HepG2 (cell line): ENCODE data around the gene CDK11B. TPM values are rescaled to one million over a fixed set of nuclear protein-coding genes. Genes with fewer than 3 reads are reported as not detected.
A peak's percentile ranks its signal among the peaks of the same experiment; 100 is the strongest.
"Not testable (repeated sequence)": the region's sequence is repeated elsewhere in the genome, so short reads cannot be mapped to it uniquely, and the experiment has no call there.

Source experiments
- ATAC-seq: fragments of 200-7000 bp; cut with Tn5 transposase; 3 replicates; pipeline ENCODE4 v1.9.1; 2020; ENCODE audit warnings: mild to moderate bottlenecking, moderate library complexity
- BruUV-seq: library from RNA; stranded (reverse); fragments of 400-500 nt; replicated peaks from 2 replicates; lab custom pipeline; 2021; lab: Mats Ljungman, UMichigan
- CTCF ChIA-PET: fragments of 300-600 bp; formaldehyde crosslinking; extraction: SDS; loops from one replicate; lab custom pipeline; 2021; ENCODE audit warnings: low total read pairs, inconsistent platforms, low intra/inter-chr PET ratio; lab: Yijun Ruan, JAX
- POLR2A ChIA-PET: fragments of 350-600 bp; sonication (Branson Sonifier 250); formaldehyde crosslinking; loops from one replicate; lab custom pipeline; 2020; ENCODE audit warnings: antibody characterized with exemption, inconsistent platforms; lab: Yijun Ruan, JAX
- DNase-seq: peaks from one replicate; pipeline ENCODE4 v3.0.0-alpha.2; 2015; ENCODE audit warnings: low spot score
- FAIRE-seq: peaks from 3 replicates; lab custom pipeline; 2011; peaks lifted over from hg19 to GRCh38; lab: Jason Lieb, UNC
- H2AFZ ChIP-seq: one replicate; pipeline ENCODE4 v1.6.1; 2011; ENCODE audit warnings: low read length, inconsistent platforms
- H3K27ac ChIP-seq: fragments of 300-600 bp; 3 replicates; pipeline ENCODE4 v1.8.0; 2011; ENCODE audit warnings: mixed run types, mild to moderate bottlenecking, mixed read lengths, low read length, inconsistent platforms; ENCODE audit not compliant: insufficient read depth; ENCODE audit errors: extremely low read length
- H3K27me3 ChIP-seq, 2 experiments: fragments of 200-600 bp in 1 of 2; 2 replicates in 1 of 2; 3 replicates in 1 of 2; pipeline versions ENCODE4 v1.6.0 to v1.8.0; 2011; ENCODE audit warnings: low read length in 2 of 2, mild to moderate bottlenecking in 2 of 2, moderate library complexity in 2 of 2, inconsistent platforms in 1 of 2; ENCODE audit not compliant: insufficient read depth in 2 of 2, control insufficient read depth in 1 of 2
- H3K36me3 ChIP-seq, 2 experiments: fragments of 200-600 bp in 1 of 2; replicated peaks in 1 of 2; 2 replicates in 1 of 2; 3 replicates in 1 of 2; pipeline versions ENCODE4 v1.5.1 to v1.8.0; 2011; ENCODE audit warnings: low read length in 2 of 2, inconsistent platforms in 1 of 2; ENCODE audit not compliant: insufficient read depth in 2 of 2, control insufficient read depth in 1 of 2
- H3K4me1 ChIP-seq: 2 replicates; pipeline ENCODE4 v1.5.1; 2012; ENCODE audit warnings: low read length, inconsistent platforms; ENCODE audit not compliant: insufficient read depth
- H3K4me2 ChIP-seq: 2 replicates; pipeline ENCODE4 v1.6.0; 2011; ENCODE audit warnings: low read depth, low read length, inconsistent platforms
- H3K4me3 ChIP-seq, 3 experiments: fragments of 200-600 bp in 1 of 3; sonication (generic), shearing (Covaris generic) in 1 of 3; replicated peaks in 1 of 3; 2 replicates each; pipeline ENCODE4 v1.5.1; 2011 to 2016; ENCODE audit warnings: low read length in 3 of 3, inconsistent platforms in 2 of 3, low read depth in 2 of 3, mild to moderate bottlenecking in 2 of 3, control low read depth in 1 of 3, mixed read lengths in 1 of 3; ENCODE audit not compliant: insufficient read depth in 1 of 3
- H3K79me2 ChIP-seq: one replicate; pipeline ENCODE4 v1.6.1; 2011; ENCODE audit warnings: low read length, inconsistent platforms; ENCODE audit not compliant: insufficient read depth
- H3K9ac ChIP-seq: 2 replicates; pipeline ENCODE4 v1.6.0; 2011; ENCODE audit warnings: mild to moderate bottlenecking, low read depth, low read length, inconsistent platforms; ENCODE audit not compliant: insufficient read depth
- H3K9me3 ChIP-seq: 2 replicates; pipeline ENCODE4 v1.5.1; 2012; ENCODE audit warnings: mild to moderate bottlenecking, low read length
- H4K20me1 ChIP-seq: 2 replicates; pipeline ENCODE4 v1.6.0; 2011; ENCODE audit warnings: inconsistent platforms, mild to moderate bottlenecking, low read length, moderate library complexity; ENCODE audit not compliant: insufficient read depth
- BHLHE40 ChIP-seq: IDR thresholded peaks from 2 replicates; pipeline ENCODE4 v1.6.1; 2011; ENCODE audit warnings: low read length, improper control_type of control experiment
- GABPB1 ChIP-seq: IDR thresholded peaks from 2 replicates; pipeline ENCODE4 v1.6.1; 2016; ENCODE audit warnings: mild to moderate bottlenecking, missing genetic modification reagents, moderate library complexity, missing compliant biosample characterization
- HNRNPLL ChIP-seq: fragments of 200-400 bp; formaldehyde crosslinking; IDR thresholded peaks from 2 replicates; pipeline ENCODE4 v1.6.1; 2017; ENCODE audit warnings: mild to moderate bottlenecking, low read depth, low read length; ENCODE audit not compliant: poor library complexity, severe bottlenecking
- HOXA3 ChIP-seq: sonication (generic); formaldehyde crosslinking; IDR thresholded peaks from 2 replicates; pipeline ENCODE4 v1.5.0; 2020; ENCODE audit warnings: missing genetic modification reagents
- KDM2A ChIP-seq: sonication (generic); formaldehyde crosslinking; IDR thresholded peaks from 2 replicates; pipeline ENCODE4 v1.4.0; 2020; ENCODE audit warnings: low read depth, missing genetic modification reagents, borderline replicate concordance
- MXI1 ChIP-seq: IDR thresholded peaks from 3 replicates; pipeline ENCODE4 v1.6.1; 2012; ENCODE audit warnings: low read depth, low read length, inconsistent platforms, borderline replicate concordance
- PHF8 ChIP-seq: sonication (generic); formaldehyde crosslinking; IDR thresholded peaks from 2 replicates; pipeline ENCODE4 v1.5.0; 2020; ENCODE audit warnings: missing genetic modification reagents
- RBFOX2 ChIP-seq: fragments of 200-400 bp; formaldehyde crosslinking; IDR thresholded peaks from 2 replicates; pipeline ENCODE4 v1.6.1; 2017; ENCODE audit warnings: low read depth, mild to moderate bottlenecking, low read length
- SAP130 ChIP-seq: IDR thresholded peaks from 2 replicates; pipeline ENCODE4 v1.6.1; 2016; ENCODE audit warnings: low read depth
- TAF1 ChIP-seq: sonication (generic); formaldehyde crosslinking; IDR thresholded peaks from 2 replicates; pipeline ENCODE4 v1.4.0; 2020; ENCODE audit warnings: missing genetic modification reagents
- THAP11 ChIP-seq: IDR thresholded peaks from 2 replicates; pipeline ENCODE4 v1.6.1; 2016; ENCODE audit warnings: missing biosample characterization, missing genetic modification reagents
- ZFY ChIP-seq: sonication (generic); formaldehyde crosslinking; IDR thresholded peaks from 2 replicates; pipeline ENCODE4 v1.4.0; 2020; ENCODE audit warnings: missing genetic modification reagents
- WGBS: methylation state at CpG from one replicate; pipeline ENCODE4 v1.1.6; 2017; ENCODE audit warnings: low lambda C conversion rate; 5-methylcytosine and 5-hydroxymethylcytosine counted together
- in situ Hi-C: cut with HindIII; loops from 2 replicates; pipeline ENCODE4 v1.10.0; 2017; ENCODE audit warnings: low pct_unique_long_range_greater_than_20kb; ENCODE audit not compliant: extremely low pct_ligation_motif_present
- intact Hi-C: fragments of 100-400 bp; cut with micrococcal nuclease; formaldehyde crosslinking; loops from one replicate; pipeline ENCODE4 v1.10.0; 2022; ENCODE audit not compliant: unreplicated experiment
- polyA plus RNA-seq, 8 experiments: library from polyadenylated mRNA; depleted of rRNA in 3 of 8; stranded (reverse) in 7 of 8; unstranded in 1 of 8; fragments of >200 nt; fragmentation: Illumina TruSeq in 4 of 8; extraction: Trizol in 4 of 8; gene quantifications; 2 replicates each; pipeline versions ENCODE4 v1.2.1 to v1.2.3, GENCODE V29; 2011 to 2016; ENCODE audit warnings: low read depth in 4 of 8, missing spikeins in 1 of 8, mixed read lengths in 1 of 8; ENCODE audit not compliant: insufficient read depth in 1 of 8
- total RNA-seq, 5 experiments: library from RNA; depleted of rRNA; stranded (reverse); fragments of >200 nt; fragmentation: Illumina TruSeq; extraction: Trizol; gene quantifications; 2 replicates each; pipeline ENCODE4 v1.2.3, GENCODE V29; 2016; ENCODE audit warnings: low read depth in 1 of 5
- TF ChIP-seq, protein P1 (sequence below): IDR thresholded peaks from 2 replicates; pipeline ENCODE4 v1.6.1; 2012; ENCODE audit warnings: inconsistent platforms
- TF ChIP-seq, protein P2 (sequence below): sonication (generic); formaldehyde crosslinking; IDR thresholded peaks from 2 replicates; pipeline ENCODE4 v1.4.0; 2020; ENCODE audit warnings: low read depth, missing genetic modification reagents
- TF ChIP-seq, protein P3 (sequence below): sonication (generic); formaldehyde crosslinking; IDR thresholded peaks from 2 replicates; pipeline ENCODE4 v1.4.0; 2020; ENCODE audit warnings: missing genetic modification reagents

CDK11B gene
- total and polyA plus RNA-seq, 2 of the 13 experiments (the other 11 are each of a cell fraction or from before 2014, with no cell fraction given): 3.6 to 15.1 TPM

DNA sequence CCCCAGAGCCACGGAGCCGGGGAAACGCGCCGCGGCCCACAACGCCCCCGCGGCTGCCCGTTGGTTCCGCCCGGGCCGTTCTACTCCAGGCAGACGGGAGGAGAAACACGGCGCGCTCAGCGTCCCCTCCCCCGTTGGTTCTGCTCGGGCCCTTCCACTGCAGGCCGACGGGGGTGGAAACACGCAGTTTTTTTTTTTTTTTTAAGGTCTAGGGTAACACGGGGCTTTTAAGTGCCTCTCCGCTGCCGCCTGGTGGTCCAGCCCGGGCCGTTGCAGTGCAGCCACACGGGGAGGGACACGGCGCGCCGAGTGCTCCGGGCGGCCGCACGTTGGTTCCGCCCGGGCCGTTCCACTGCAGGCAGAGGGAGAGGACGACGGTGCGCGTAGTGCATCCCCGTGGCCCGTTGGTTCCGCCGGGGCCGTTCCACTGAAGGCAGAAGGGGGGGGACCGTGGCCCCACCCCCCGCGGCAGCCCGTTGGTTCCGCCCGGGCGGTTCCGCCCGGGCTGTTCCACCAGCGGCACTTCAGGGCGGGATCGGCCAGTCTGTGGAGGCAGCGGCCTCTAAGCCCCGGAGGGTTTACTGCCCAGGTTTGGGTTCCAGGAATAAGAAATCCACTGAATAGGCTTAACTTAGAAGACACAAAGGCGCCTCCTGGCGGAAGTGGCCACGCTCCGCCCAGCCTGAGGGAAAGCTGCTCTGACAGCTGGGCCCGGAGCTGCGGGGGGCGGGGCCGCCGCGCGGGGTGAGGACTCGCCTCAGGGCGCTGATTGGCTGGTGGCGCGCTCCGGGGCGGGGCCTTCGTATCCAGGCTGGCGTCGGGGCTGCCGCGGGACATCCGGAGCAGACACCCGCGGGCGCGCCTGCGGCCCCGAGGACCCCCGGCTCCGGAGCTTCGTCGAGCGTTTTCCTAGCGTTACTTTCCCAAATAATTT lies 34.2 kb upstream of the CDK11B start, which contains the start of gene SLC35E2B:
Gene SLC35E2B, minus strand, starts transcription at position 82 of the 934 bp plus-strand sequence. CDS start 16,096 bp downstream, outside the sequence.
- Histone ChIP-seq H3K27ac (peak within 1 kb of the TSS; percentile 76), H3K9ac (peak within 1 kb of the TSS; percentile 56; the same call in 1 of the 2 replicates), H3K4me3 (peak within 1 kb of the TSS; percentile 30 to 64 (median 60); a peak in 5 of 6 replicates), H3K4me2 (peak within 1 kb of the TSS; percentile 63; the same call in 1 of the 2 replicates)
- H2AFZ ChIP-seq, H3K36me3 ChIP-seq, H3K27me3 ChIP-seq, CTCF ChIA-PET, in situ Hi-C loops, H3K79me2 ChIP-seq, POLR2A ChIA-PET, H4K20me1 ChIP-seq, intact Hi-C loops, BruUV-seq, H3K4me1 ChIP-seq, H3K9me3 ChIP-seq: not testable (repeated sequence)
- no CpG with 5 or more reads among the region's 98 CpGs for WGBS
- ATAC-seq (peak; percentile 88), DNase-seq (peak; percentile 52), FAIRE-seq (peak; percentile 90)
- TF ChIP-seq THAP11: peak; percentile 34; the same call in 1 of the 2 replicates
- TF ChIP-seq KDM2A (CRISPR knock-in tag): peak; percentile 42; the same call in 1 of the 2 replicates
- TF ChIP-seq, protein P1, sequence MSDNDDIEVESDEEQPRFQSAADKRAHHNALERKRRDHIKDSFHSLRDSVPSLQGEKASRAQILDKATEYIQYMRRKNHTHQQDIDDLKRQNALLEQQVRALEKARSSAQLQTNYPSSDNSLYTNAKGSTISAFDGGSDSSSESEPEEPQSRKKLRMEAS: peak; percentile 32; the same call in 1 of the 2 replicates
- TF ChIP-seq RBFOX2: peak; percentile 47
- TF ChIP-seq, protein P2, sequence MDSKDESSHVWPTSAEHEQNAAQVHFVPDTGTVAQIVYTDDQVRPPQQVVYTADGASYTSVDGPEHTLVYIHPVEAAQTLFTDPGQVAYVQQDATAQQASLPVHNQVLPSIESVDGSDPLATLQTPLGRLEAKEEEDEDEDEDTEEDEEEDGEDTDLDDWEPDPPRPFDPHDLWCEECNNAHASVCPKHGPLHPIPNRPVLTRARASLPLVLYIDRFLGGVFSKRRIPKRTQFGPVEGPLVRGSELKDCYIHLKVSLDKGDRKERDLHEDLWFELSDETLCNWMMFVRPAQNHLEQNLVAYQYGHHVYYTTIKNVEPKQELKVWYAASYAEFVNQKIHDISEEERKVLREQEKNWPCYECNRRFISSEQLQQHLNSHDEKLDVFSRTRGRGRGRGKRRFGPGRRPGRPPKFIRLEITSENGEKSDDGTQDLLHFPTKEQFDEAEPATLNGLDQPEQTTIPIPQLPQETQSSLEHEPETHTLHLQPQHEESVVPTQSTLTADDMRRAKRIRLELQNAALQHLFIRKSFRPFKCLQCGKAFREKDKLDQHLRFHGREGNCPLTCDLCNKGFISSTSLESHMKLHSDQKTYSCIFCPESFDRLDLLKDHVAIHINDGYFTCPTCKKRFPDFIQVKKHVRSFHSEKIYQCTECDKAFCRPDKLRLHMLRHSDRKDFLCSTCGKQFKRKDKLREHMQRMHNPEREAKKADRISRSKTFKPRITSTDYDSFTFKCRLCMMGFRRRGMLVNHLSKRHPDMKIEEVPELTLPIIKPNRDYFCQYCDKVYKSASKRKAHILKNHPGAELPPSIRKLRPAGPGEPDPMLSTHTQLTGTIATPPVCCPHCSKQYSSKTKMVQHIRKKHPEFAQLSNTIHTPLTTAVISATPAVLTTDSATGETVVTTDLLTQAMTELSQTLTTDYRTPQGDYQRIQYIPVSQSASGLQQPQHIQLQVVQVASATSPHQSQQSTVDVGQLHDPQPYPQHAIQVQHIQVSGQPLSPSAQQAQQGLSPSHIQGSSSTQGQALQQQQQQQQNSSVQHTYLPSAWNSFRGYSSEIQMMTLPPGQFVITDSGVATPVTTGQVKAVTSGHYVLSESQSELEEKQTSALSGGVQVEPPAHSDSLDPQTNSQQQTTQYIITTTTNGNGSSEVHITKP: peak; percentile 98
- TF ChIP-seq HOXA3 (CRISPR knock-in tag): peak; percentile 29; the same call in 1 of the 2 replicates
- peak; percentile 29; the same call in 1 of the 3 replicates for TF ChIP-seq MXI1
- TF ChIP-seq HNRNPLL: peak; percentile 33
- peak; percentile 41 for TF ChIP-seq PHF8 (CRISPR knock-in tag)
- peak; percentile 44; the same call in 1 of the 2 replicates for TF ChIP-seq TAF1 (CRISPR knock-in tag)
- TF ChIP-seq, protein P3, sequence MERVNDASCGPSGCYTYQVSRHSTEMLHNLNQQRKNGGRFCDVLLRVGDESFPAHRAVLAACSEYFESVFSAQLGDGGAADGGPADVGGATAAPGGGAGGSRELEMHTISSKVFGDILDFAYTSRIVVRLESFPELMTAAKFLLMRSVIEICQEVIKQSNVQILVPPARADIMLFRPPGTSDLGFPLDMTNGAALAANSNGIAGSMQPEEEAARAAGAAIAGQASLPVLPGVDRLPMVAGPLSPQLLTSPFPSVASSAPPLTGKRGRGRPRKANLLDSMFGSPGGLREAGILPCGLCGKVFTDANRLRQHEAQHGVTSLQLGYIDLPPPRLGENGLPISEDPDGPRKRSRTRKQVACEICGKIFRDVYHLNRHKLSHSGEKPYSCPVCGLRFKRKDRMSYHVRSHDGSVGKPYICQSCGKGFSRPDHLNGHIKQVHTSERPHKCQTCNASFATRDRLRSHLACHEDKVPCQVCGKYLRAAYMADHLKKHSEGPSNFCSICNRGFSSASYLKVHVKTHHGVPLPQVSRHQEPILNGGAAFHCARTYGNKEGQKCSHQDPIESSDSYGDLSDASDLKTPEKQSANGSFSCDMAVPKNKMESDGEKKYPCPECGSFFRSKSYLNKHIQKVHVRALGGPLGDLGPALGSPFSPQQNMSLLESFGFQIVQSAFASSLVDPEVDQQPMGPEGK (CRISPR knock-in tag): 0 out of 2 replicates have a peak, but pooled peaks have one; percentile 4
- peak; percentile 79 for TF ChIP-seq GABPB1
- TF ChIP-seq BHLHE40: peak; percentile 83
- TF ChIP-seq ZFY (CRISPR knock-in tag): peak; percentile 57; the same call in 1 of the 2 replicates
- peak; percentile 40; the same call in 1 of the 2 replicates for TF ChIP-seq SAP130 (CRISPR knock-in tag)
- TF ChIP-seq, all 625 proteins: peak for 15; not testable (repeated sequence) for 610
